ENCODE measurements around the gene HSF2BP.
"Not testable (repeated sequence)": the region's sequence is repeated elsewhere in the genome, so short reads cannot be mapped to it uniquely, and the experiment has no call there.

The HSF2BP gene

DNA sequence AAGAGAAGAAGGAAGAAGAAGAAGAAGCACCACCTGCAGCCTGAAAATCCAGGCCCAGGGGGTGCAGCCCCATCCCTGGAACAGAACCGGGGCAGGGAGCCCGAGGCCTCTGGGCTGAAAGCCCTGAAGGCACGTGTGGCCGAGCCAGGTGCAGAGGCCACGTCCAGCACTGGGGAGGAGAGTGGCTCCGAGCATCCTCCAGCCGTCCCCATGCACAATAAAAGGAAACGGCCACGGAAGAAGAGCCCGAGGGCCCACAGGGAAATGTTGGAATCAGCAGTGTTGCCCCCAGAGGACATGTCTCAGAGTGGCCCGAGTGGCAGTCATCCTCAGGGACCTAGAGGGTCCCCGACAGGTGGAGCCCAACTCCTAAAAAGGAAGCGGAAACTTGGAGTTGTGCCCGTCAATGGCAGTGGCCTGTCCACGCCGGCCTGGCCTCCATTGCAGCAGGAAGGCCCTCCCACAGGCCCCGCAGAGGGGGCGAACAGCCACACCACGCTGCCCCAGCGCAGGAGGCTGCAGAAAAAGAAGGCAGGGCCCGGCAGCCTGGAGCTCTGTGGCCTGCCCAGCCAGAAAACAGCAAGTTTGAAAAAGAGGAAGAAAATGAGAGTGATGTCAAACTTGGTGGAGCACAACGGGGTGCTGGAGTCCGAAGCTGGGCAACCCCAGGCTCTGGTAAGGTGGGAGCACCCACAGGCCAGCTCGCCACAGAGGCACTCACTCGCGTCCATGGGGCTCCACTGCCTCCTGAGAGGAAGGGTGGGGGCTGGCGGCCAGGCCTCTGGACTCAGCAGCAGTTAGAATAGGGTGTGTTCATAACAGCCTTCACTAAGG, 28.5 kb upstream of the HSF2BP start:
- DNase-seq (ENCODE audit: low read depth in 2 of 2), result no peak

DNA sequence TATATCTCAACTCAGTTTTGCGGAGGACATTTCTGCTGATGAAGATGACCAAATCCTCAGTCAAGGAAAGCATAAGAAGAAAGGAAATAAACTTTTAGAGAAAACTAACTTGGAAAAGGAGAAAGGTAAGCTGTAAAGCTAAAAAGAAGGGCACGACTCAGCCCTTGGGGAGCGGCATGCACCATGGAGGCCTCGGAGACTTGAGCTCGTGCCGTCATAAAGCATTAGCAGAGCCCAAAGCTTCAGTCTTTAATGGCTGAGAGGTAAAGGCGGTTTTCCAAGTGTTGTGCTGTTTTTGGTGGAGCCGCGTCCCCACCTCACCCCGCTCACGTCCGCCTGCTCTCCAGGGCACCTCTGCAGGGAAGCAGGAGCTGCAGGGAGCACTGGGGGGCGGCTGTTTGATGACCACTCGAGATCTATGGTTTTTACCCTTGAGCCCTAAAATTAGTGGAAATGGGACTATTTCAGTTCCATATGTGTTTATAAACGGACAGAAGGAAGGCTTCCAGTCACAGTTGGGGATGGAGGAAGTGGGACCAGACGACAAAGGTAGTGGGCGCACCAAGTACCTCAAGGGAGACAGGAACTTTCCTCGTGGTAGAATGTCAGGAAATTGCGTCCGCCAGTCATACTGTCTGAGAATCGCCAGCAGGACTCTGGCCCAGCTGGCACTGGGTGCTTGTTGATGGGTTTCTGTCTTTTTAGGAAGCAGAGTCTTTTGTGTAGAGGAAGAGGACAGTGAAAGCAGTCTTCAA, 27.7 kb upstream of the HSF2BP start:
- no peak for DNase-seq (ENCODE audit: low read depth in 2 of 2)

DNA sequence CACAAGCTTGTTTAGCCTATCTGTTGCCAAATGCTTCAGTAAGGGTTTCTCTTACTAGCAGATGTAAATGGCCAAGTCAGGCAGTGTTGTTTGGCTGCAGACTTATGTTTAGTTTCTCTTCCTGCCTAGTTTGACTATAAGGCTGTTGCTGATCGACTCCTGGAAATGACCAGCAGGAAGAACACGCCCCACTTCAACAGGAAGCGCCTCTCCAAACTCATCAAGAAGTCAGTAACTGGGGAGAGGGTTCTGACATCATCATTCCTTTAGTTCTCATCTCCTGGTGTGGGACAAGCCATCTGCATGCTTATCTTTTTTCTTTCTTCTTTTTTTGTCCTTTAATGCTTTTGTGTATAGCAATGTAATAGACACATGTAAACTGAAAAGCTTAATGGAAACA, 25.1 kb upstream of the HSF2BP start:
- no peak for DNase-seq (ENCODE audit: low read depth in 2 of 2)

DNA sequence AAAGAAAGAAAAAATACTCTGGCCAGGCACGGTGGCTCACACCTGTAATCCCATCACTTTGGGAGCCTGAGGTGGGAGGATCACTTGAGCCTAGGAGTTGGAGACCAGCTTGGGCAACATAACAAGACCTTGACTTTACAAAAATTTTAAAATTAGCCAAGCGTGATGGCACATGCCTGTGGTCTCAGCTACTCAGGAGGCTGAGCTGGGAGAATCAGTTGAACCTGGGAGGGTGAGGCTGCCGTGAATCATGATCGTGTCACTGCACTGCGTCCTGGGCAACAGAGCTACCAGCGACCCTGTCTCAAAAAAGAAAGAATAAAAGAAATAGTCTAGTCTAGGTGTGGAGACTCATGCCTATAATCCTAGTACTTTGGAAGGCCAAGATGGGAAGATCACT, 22.4 kb upstream of the HSF2BP start:
- DNase-seq (ENCODE audit: low read depth in 2 of 2), result no peak

DNA sequence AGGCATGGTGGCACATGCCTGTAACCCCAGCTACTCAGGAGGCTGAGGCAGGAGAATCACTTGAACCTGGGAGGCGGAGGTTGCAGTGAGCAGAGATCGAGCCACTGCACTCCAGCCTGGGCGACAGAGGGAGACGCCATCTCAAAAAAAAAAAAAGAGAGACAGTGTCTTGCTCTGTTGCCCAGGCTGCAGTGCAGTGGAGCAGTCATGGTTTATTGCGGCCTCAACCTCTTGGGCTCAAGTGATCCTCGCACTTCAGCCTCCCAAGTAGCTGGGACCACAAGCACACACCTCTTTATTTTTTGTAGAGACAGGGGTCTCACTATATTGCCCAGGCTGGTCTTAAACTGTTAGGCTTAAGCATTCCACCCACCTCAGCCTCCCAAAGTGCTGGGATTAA, 21.1 kb upstream of the HSF2BP start:
- DNase-seq (ENCODE audit: low read depth in 2 of 2), result not testable (repeated sequence)

DNA sequence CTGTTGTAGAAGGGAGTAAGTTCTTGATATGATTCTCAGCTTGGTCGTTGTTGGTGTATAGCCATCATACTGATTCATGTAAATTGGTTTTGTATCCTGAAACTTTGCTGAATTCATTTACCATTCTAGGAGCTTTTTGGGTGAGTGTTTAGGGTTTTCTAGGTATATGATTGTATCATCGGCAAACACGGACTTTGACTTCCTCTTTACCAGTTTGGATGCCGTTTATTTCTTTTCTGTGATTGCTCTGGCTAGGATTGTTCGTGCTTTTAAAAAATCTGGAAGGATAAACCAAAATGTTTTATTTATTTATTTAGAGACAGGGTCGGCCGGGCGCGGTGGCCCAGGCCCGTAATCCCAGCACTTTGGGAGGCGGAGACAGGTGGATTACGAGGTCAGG, 20.7 kb upstream of the HSF2BP start:
- DNase-seq (ENCODE audit: low read depth in 2 of 2), result no peak

DNA sequence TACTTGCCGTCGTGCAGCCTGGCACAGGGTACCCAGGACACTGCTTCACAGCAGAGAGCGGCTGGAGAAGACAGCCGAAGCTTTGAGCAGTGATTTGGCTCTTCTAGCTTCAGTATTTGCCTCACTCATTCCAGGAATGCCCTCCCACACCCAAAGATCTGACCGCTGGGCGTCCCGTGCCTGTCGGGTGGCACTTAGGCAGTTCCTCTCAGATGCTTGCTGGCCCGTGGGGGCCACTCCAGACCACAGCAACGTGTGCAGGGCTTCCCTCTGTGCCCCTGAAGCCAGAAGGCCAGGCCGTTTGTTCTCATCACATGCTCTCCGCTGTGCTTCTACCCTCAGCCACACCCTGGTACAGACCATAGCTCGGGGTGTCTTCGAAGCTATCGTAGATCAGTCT, 17.1 kb upstream of the HSF2BP start:
- DNase-seq (ENCODE audit: low read depth in 2 of 2), result no peak

DNA sequence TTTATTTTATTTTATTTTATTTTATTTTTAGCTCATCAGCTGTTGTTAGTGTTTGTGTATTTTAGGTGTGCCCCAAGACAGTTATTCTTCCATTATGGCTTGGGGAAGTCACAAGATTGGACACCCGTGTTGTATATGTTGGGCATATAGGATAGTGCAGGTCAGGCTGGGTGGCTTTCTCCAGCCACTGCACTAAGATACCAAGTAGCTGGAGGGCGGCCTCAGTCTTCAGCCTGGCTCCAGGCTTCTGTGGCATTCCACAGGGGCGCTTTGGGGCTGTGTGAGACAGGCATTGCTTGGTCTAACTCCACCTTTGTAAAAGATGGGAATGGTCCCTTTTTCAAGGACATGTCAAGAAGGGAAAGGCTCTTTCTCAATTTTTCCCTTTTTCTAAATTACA, 16.6 kb upstream of the HSF2BP start:
- no peak for DNase-seq (ENCODE audit: low read depth in 2 of 2)

DNA sequence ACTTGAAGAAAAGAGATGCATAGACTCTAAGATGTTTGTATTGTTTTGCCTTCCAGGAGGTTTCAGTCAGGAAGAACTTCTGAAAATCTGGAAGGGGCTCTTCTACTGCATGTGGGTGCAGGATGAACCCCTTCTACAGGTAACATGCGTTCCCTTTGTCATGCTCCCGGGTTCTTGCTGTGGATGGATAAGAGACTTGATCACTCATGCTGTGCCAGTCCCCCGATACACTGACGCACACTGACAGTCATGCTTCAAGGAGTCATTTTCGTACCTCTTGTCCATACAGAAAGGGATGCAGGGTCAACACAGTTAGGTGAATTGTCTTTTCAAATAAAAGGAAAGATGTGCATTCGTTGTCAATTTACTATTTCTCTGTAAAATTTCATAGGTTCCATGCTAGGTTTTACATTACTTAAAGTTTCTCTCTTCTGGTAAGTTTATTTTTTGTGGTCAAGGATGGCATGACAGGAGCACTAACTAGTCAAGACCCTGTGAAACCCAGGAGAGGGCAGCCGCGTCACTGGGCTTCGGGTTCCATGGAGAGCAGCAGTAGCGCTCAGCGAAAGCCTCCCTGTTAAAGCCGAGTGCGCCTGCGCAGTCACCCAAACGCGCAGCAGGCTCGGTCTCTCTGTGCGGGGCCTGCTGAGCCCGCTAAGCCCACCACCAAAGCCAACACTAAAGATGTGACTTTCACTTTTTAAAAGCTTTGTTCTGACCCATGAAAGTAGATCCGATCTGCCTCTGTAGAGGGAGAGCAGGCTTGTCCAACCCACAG, 10.7 kb upstream of the HSF2BP start:
- no peak for DNase-seq (ENCODE audit: low read depth in 2 of 2)

DNA sequence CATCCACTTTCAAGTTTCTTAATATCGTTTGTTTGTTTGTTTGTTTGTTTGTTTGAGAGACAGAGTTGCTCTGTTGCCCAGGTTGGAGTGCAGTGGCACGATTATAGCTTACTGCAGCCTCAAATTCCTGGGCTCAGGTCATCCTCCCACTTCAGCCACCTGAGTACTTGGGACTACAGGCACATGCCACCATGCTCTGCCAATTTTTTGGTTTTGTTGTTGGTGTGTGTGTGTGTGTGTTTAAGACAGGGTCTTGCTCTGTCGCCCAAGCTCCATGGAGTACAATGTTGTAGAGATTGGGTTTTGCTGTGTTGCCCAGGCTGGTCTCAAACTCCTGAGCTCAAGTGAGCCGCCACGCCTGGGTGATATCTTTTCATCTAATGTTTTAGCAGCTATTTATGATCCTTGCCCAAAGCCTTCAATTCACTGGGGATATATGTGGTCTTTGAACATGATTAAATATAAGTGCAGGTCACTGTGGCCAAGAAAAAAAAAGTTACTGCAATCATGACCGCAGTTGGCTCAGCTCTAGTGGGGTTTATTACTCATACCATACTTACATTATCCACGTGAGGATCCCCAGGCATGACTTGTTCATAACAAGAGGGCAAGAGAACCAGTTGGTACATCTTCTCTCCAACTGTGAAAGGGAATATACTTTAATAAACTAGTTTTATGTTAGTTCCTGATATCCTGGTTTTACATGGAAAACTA, 8.1 kb upstream of the HSF2BP start:
- DNase-seq (ENCODE audit: low read depth in 2 of 2), result no peak

DNA sequence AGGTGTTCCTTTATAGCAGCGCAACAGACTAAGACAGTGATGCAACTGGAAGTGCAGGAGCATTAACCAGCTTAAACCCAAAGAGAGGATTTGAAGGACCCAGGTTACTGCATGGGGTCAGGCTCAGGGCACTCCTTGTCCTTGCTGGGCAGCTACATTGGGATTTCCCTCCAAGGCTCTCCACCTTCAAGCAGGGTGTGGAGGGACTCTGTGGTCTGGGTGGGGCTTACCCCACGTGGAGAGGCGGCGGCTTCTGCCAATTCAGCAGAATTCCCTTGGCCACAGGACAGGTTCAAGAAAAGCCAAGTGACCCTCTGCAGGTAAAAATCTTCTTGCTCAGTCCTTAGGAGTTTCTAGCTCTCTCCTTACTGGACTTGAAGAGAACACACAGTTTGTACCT, 6.6 kb upstream of the HSF2BP start:
- no peak for DNase-seq (ENCODE audit: low read depth in 2 of 2)

DNA sequence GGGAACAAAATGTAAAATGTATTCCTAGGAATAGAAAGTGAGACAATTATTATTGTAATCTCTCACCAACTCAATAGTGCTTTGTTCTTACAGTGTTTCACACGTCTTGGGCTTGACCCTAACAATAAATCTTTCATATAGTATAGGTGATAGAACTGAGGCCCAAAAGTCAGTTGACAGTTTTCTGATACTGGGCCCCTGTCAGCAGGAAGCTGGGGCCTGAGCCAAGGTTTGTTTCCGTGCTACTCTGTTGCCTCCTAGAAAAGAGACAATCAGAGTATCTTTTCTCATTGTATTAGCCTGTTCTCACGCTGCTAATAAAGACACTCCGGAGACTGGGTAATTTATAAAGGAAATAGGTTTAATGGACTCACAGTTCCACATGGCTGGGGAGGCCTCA, 5.1 kb upstream of the HSF2BP start:
- no peak for DNase-seq (ENCODE audit: low read depth in 2 of 2)

DNA sequence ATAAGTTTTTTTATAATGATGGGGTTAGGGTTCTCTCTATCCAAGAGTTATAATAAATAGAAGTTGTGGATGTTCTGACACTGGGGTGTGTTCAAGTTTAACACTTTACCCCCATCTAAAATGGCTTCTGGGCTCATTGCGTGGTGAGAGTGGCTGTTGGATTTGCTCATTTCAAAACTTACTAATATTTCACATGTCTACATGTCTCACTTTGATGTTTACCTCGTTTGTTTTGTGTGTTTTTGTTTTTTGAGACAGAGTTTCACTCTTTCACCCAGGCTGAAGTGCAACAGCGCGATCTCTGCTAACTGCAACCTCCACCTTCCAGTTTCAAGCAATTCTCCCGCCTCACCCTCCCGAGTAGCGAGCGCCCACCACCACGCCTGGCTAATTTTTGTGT, 3.7 kb upstream of the HSF2BP start:
- DNase-seq (ENCODE audit: low read depth in 2 of 2), result no peak

DNA sequence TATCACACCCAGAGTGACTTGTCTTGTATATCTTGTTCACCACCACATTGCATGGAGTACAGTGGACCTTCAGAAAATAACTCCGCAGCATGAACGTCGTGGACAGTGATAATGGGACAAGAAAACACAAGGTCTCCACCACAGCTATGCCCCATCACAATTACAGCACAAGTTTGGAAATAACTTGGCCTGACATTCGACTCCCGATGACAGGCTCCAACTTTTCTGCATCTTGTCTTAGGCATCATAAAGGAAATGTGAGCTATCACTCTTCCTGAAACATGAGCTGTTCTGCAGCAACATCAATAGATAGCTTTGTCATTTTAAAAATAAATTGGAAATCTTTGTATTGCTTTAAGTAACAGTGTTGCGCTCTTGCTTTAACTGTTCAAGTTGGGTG, 3.0 kb upstream of the HSF2BP start:
- DNase-seq (ENCODE audit: low read depth in 2 of 2), result no peak

DNA sequence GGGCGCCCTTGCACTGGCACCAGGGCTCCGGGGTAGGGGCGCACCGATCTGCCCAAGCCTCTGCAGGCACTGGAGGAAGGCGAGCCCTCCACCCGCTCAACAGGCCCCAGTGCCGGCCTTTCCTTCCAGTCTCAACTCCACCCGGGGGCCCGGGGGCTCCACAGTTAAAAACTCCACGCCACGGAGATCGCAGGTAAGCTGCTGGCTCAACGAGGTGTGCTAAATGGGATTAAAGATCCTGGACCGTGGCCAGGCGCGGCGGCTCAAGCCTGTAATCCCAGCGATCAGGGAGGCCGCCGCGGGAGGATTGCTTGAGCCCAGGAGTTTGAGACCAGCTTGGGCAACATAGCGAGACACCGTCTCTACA, 536 bp downstream of the HSF2BP start:
- DNase-seq (ENCODE audit: low read depth in 2 of 2), result no peak

DNA sequence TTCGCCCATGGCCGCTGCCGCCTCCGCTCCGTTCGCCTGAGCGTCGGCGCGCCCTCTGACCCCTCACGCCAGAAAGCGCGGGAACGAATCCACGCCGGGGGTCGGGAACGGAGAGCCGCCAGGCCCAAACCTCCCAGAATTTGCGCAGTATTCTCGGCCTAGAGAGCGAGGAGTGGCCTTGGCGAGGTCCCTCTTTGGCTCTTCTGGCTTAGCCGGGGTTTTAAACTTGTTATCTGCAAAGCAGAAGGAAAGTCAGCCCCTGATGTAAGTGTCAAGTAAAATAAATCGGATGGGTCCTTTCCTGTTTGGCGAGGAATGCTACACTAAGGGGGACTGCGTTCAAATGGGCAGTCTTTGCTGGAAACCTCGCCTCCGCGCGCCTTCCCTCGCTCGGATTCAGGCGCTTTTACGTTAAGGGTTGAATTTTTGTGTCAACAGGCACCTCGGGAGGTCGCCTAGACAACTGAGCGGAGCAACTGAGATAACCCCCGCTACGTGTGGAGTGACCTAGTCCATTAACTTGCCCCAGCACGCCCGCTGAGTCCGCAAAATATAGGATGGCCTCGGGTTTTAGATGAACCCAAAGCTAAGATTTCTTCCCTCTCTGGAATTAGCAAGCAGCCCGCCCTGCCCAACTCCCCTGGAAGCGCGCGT, 1.1 kb downstream of the HSF2BP start:
- no peak for DNase-seq (ENCODE audit: low read depth in 2 of 2)

DNA sequence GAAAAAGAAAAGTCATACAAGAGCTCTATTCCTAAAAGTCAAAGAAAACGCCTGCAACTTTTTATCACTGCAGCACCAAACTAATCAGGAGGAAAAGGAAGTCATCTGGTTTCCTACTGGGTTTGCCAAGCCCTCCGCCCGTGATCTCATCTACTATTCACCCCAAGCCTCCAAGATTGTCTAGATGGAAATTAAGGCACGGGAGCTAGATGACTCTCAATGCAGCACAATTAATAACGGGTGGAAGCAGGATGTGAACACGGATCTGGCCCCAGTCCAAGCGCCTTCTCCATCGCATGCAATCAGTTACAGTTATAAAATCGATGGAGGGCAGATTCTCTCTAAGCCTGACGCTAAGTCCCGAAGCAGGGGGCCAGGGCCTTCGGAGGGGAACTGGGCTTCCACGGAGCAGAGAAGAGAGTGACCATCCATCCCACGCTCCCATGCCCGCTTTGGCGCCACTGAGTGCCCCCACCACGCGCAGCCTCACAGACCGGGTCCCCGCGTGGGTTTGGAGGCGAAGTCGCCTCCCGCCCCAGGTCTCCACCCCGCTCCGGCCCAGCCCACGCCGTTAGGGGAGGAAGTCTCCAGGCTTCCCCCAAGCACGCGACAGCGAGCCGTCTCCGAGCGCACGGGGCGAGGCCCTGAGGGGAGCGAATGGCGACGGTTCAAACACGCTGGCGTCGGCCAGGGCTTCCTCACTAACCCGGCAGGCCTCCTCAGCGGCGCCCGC, 1.8 kb downstream of the HSF2BP start:
- DNase-seq (ENCODE audit: low read depth in 2 of 2), result no peak

DNA sequence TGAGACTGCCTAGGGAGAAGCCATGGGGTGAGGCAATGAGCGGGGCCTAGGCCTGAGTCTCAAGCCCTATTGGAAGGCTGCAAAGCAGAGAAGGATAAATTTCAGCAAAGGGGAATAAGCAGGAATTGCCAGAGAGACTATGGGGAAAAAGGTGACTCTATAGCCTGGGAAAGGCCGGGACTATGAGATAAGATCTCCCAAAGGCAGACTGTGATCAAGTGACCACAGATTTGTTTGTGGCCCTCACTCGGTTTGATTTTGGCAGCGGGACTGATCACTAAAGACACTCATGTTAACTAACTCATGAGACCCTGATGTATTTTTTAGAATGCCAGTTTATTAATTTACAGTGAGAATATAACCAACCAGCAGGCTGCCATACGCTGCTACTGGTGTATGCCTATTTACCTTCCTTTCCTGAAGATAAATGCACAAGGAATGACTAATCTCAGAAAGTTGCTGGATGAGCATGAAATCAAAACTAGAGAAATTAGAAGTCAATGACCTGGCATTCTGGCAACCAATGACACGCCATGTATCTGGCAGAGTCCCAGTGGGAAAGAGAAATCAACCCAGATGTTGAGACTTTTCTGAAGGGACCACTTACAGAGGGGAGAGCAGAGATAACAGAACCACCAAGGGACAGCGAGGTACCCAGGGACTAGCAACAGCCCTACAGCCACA, 4.3 kb downstream of the HSF2BP start:
- no peak for DNase-seq (ENCODE audit: low read depth in 2 of 2)

DNA sequence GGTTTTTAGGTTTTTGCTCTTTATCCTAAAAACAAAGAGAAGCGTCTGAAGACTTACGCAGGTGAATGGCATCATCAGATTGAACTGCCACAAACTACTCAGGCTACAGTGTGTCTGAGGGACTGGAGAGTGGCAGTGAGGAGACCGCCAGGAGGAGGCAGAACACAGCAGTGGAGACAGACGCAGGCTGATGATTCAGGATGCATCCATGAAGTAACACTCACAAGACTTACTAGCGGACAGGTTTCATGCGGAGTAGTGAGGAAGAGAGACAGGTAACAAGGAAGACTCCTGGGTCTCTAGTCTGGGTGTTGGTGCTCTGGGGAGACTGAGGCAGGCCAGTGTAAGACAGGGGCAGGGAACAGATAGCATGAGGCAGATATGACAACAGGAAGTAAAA, 5.7 kb downstream of the HSF2BP start:
- no peak for DNase-seq (ENCODE audit: low read depth in 2 of 2)

DNA sequence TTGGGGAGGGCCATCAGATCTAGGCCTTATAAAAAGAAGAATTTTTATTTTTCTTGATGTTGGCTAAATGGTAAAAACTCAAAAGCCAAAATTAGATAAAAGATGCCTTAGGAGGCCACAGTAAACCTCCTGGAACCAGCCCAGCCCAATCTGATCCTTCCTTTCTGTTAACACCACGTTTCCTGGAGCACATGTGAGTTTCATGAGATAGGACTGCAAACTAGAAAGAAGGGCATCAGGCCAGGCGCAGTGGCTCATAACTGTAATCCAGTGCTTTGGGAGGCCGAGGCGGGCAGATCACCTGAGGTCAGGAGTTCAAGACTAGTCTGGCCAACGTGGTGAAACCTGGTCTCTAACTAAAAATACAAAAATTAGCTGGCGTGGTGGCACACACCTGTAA, 6.7 kb downstream of the HSF2BP start:
- DNase-seq (ENCODE audit: low read depth in 2 of 2), result no peak

All from fibroblast of skin of left biceps (primary cell).